ENCODE data around the gene PALLD.

PALLD gene

DNA sequence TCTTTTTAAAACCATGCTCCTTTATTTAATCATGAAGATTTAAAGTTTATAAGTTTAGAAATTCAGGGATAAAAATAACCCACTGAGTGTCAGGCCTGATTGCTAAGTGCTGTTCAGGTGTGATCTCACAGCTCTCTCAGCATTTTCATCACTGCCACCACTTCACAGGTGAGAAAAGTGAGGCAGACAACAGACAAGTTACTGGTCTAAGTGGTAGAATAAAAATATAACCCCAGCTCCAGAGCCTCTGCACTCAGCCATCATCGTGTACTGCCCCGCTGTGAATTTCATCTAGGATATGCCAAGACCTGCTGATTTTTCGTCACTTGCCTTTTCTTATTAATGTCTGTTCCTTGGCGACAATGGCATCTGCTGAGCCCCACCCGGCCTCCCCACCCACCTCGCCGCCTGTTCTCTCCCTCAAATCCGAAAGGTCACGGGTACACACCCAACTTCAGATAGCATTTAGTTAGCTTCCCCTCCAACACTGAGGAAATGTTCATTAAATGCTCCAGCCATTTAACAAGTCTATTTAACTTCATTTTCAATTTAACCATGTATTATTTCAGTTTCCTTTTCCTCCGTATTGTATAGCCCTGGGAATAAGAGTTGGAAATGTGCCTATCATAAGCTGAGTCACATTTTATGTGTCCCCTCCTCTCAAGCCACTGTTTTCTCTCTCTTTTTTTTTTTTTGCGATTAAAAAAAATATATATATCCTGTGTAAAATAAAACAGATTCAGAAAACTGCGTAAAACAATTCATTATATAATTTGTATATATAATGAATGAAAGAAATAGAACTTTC lies 276.7 kb downstream of the PALLD start:
- no peak for DNase-seq (ENCODE audit: low read depth)
- TF ChIP-seq, protein P1, sequence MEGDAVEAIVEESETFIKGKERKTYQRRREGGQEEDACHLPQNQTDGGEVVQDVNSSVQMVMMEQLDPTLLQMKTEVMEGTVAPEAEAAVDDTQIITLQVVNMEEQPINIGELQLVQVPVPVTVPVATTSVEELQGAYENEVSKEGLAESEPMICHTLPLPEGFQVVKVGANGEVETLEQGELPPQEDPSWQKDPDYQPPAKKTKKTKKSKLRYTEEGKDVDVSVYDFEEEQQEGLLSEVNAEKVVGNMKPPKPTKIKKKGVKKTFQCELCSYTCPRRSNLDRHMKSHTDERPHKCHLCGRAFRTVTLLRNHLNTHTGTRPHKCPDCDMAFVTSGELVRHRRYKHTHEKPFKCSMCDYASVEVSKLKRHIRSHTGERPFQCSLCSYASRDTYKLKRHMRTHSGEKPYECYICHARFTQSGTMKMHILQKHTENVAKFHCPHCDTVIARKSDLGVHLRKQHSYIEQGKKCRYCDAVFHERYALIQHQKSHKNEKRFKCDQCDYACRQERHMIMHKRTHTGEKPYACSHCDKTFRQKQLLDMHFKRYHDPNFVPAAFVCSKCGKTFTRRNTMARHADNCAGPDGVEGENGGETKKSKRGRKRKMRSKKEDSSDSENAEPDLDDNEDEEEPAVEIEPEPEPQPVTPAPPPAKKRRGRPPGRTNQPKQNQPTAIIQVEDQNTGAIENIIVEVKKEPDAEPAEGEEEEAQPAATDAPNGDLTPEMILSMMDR (IDR thresholded peaks at IDR 0.05; ENCODE audit: control insufficient read depth, insufficient read depth, low read depth, low read length, missing control alignments), result no peak

DNA sequence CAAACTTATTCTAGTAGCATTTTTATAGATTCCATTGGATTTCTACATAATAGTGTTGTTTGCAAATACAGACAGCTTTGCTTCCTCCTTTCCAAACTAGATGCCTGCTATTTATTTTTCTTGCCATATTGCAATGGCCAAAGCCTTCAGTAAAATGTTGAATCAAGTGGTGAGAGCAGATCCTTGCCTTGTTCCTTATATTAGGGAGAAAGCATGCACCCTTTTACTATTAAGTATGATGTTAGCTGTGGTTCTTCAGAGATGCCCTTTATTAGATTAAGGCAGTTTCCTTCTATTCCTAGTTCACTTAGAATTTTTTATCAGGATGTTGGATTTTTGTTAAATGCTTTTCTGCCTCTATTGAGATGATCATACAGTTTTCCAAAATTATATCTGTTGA lies 279.5 kb downstream of the PALLD start:
- no peak overlapping the region for H3K4me3 ChIP-seq (ENCODE audit: control insufficient read depth, low read depth, low read length)
- TF ChIP-seq, protein P1 (IDR thresholded peaks at IDR 0.05; ENCODE audit: control insufficient read depth, insufficient read depth, low read depth, low read length, missing control alignments), result no peak
- no peak for DNase-seq (ENCODE audit: low read depth)

More for the DNA sequence above, 276.7 kb downstream of the PALLD start:
- H3K4me3 ChIP-seq (ENCODE audit: control insufficient read depth, low read depth, low read length), result no peak overlapping the region

DNA sequence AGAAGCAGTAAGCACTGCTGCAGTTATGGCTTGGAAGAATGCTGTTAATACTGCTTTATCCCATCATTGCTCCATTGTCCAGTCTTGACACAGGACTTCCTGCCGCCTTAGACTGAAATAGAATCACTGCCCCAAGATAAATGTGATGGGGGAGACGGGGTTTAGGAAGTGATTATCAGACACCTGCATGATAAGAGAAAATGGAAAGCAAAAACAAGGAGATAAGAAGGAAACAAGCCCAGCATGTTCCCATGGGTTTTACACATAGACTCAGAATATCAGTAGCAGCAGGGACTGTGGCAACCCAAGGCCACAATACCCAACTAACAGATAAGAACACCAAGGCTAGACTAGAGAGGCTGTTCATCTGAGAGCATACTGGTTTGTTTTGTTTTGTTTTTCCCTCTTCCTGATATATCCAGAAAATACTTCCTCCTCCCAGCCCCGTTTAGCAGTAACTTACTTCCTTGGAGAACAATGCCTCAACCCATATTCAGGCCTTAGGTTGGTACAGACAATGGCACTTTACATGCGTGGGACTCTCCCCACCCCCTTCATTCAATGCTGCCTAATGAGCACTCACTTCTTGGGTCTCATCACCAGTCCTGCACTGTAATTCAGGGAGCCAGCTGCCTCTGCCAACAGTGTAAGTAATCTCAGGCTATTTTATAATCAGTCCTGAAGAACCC lies 280.6 kb downstream of the PALLD start:
- no peak for DNase-seq (ENCODE audit: low read depth)
- TF ChIP-seq, protein P1 (IDR thresholded peaks at IDR 0.05; ENCODE audit: control insufficient read depth, insufficient read depth, low read depth, low read length, missing control alignments), result no peak
- H3K4me3 ChIP-seq (ENCODE audit: control insufficient read depth, low read depth, low read length), result no peak overlapping the region

DNA sequence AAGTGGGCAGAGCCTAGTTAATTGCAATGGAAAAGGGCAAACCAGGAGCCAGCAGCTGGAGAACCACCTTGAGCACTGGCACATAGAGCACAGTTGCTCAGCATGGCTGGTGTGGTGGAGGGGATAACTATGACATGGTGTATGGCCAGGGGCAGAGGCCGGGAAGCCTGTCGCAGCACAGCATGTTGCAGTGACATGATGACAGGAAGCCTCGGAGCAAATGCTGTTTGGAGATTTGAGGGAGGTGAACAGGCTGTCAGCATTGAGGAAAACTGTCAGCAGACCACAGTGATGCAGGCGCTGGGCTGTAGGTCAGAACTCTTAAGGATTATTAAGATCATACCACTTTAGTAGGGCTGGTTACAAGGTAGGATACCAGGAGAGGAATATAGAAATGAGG lies 284.5 kb downstream of the PALLD start:
- no peak for DNase-seq (ENCODE audit: low read depth)
- no peak overlapping the region for H3K4me3 ChIP-seq (ENCODE audit: control insufficient read depth, low read depth, low read length)
- TF ChIP-seq, protein P1 (IDR thresholded peaks at IDR 0.05; ENCODE audit: control insufficient read depth, insufficient read depth, low read depth, low read length, missing control alignments), result no peak

DNA sequence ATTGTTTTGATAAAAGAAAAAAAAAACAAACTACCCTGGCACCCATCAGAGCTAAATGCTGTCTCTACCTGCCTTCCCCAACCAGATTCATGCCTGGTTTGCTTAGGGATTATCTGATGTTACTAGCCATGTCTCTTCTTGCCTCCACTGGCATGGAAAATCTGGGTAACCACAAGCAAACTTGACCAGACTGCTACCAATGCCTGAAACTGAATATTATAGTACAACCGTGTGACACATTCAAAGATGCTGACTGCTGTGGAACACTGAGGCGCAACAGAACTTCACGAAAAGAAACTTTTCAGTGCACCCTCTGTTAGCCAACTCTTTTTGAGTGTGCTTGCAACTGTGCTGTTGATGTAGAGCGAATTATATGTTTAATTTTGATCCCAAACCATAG lies 285.1 kb downstream of the PALLD start:
- H3K4me3 ChIP-seq (ENCODE audit: control insufficient read depth, low read depth, low read length), result no peak overlapping the region
- TF ChIP-seq, protein P1 (IDR thresholded peaks at IDR 0.05; ENCODE audit: control insufficient read depth, insufficient read depth, low read depth, low read length, missing control alignments), result no peak
- DNase-seq (ENCODE audit: low read depth), result no peak

DNA sequence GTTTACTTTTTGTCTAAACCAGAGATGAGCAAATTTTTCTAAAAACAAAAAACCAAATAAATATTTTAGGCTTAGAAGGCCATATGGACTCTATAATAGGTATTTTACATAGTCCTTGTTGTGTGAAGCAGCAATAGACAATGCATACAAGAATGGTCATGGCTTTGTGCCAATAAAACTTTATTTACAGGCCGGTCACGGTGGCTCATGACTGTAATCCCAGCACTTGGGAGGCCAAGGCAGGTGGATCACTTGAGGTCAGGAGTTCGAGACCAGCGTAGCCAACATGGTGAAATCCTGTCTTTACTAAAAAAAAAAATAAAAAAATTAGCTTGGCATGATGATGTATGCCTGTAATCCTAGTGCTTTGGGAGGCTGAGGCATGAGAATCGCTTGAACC lies 285.6 kb downstream of the PALLD start:
- no peak overlapping the region for H3K4me3 ChIP-seq (ENCODE audit: control insufficient read depth, low read depth, low read length)
- DNase-seq (ENCODE audit: low read depth), result no peak
- TF ChIP-seq, protein P1 (IDR thresholded peaks at IDR 0.05; ENCODE audit: control insufficient read depth, insufficient read depth, low read depth, low read length, missing control alignments), result no peak
